Suppressor macrophage treated with lipopolysaccharide for 1 hour (primary cell): ENCODE measurements around the gene SIVA1.
A peak's percentile ranks its signal among the peaks of the same experiment; 100 is the strongest.

ENCODE experiments used
- DNase-seq, 3 donors: peaks; one replicate each; pipeline ENCODE4 v3.0.0-alpha.2; 2020 to 2022

The SIVA1 gene

DNA sequence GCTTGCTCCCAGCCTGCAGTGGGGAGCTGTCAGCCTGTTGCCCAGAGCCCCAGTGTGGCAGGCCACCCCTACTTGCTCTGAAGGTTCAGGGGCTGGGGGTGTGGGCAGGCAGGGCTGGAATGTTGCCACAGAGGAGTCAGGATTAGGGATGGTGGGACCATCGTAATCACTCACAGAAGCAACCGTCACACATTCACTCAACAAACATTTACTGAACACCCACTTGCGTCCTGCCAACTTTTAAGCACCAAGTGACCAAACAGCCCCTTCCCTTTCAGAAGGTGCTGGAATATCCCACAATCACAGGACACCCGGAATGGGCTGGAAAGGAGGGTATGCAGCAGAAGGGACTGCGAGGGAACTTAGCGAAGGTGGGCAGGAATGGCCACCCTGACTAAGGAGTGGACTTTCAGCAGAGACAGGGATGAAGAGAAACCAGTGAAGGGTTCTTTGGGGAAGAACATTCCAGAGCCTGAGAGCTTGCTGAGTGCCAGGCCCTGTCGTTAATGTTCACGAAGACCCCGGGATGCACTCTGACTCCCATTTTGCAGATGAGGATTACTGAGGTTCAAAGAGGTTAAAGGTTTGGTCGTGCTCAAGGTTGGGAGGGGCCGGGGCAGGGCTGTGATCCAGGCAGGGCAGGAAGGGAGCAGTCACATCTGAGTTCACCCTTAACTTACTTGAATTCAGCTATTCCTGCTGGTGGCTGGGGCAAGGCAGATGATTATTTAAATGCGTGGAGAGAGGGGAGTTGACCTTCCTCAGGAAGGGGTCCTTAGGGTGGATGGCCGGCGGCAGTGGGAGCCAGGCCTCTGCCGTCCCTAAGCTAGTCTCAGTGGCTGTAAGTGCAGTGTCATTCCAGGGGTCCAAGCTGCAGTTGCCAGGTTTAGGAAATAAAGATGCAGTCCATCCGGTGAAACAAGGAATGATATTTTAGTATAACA, 45.6 kb downstream of the SIVA1 start:
- no peak for DNase-seq

DNA sequence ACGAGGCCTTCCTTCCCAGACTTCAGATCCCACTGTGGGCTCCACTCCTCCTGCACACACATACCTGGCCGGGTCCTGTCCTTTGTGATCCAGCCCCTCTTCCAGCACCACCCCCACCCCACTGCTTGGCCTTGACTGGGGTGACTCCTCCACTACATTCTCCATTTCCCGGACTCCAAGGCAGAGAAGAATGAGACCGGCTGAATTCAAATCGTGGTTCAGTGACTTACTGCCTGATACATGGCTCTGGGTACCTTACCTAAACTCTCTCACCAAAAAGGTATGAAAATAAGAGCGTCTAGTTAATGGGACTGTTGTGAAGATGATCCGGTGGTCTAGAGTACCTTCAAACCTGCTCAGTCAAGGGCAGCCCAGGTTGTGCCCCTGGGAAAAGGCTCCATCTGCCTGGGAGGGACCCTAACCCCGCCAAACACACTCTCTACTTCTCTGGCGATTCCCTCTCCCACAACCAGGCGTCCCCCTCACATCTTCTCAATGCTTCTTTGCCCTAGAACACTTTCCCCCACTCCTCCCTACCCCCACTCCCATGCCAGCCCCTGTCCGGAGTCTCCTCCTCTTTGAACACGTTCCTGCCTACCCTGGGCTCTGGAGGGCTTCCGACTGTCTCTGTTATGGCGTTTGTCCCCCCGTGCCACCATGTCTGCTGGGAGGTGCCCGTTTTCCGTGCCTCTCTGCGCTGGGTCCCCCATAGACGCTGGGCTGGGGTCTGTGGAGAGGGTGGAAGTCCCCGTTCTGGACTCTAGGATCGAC, 46.5 kb downstream of the SIVA1 start:
- DNase-seq: no peak

DNA sequence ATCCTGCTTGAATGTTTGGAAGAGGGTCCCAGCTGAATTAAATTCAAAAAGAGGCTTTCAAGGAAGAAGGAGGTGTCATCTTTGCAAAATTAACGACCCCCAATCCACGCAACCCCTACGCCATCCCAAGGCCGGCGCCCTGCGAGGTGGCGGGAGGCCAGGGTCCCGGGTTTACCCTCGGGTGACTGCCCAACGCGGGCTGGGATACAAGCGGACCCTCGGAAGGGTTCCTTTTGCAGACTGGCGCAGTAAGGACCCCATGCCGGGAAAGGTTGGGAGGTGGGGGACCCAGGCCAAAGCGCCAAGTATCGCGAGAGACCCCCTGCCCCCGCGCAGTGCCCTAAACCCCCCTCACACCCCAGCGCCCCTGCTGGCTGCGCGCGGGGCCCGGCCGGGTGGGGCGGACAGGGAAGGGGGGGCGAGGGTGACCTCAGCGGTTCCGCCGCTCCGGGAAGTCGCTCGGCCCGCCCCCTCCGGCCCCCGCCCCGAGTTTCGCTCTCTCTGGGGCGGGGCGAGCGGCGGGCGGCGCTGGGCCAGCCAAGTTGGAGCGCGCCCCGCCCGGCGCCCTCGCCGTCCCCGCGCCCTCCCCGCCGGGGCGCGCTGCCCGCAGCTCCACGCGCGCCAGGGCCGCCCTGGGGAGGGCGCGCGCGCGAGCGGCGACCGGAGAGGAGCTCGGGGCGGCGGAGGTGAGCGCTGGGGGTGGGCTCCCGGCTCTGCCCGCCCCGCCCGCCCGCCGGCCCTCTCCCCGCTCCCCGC, 47.2 kb downstream of the SIVA1 start:
- DNase-seq: peak; percentile 90 to 97 (median 95)

DNA sequence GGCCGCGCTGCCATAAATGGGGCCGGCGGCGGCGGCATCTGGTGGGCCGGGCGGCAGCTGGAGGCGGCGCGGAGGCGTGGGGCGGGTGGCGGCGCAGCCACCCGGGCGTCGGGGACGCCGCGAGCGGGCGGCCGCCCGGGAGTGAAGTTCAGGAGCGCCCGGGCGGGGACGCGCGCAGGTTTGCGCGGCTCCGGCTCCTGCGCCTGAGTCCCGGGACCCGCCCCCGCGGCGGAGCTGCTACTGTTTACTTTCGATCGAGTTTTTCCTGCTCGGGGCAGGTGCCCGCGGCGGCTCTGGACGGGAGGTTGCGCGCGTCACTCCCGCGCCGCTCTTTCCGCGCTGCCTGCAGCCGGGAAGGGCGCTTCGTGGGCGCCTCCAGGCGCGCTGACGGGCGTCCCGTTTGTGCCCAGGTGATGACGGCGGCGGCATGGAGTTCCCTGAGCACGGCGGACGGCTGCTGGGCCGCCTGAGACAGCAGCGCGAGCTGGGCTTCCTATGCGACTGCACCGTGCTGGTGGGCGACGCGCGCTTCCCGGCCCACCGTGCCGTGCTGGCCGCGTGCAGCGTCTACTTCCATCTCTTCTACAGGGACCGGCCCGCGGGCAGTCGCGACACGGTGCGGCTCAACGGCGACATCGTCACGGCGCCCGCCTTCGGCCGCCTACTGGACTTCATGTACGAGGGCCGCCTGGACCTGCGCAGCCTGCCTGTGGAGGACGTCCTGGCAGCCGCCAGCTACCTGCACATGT, 48.0 kb downstream of the SIVA1 start, which contains the start of gene ZBTB42:
Gene ZBTB42, plus strand, starts transcription at position 331 of the 749 bp plus-strand sequence. Its CDS starts 97 bp downstream, at position 428.
- peak; percentile 54 to 80 (median 61) for DNase-seq

DNA sequence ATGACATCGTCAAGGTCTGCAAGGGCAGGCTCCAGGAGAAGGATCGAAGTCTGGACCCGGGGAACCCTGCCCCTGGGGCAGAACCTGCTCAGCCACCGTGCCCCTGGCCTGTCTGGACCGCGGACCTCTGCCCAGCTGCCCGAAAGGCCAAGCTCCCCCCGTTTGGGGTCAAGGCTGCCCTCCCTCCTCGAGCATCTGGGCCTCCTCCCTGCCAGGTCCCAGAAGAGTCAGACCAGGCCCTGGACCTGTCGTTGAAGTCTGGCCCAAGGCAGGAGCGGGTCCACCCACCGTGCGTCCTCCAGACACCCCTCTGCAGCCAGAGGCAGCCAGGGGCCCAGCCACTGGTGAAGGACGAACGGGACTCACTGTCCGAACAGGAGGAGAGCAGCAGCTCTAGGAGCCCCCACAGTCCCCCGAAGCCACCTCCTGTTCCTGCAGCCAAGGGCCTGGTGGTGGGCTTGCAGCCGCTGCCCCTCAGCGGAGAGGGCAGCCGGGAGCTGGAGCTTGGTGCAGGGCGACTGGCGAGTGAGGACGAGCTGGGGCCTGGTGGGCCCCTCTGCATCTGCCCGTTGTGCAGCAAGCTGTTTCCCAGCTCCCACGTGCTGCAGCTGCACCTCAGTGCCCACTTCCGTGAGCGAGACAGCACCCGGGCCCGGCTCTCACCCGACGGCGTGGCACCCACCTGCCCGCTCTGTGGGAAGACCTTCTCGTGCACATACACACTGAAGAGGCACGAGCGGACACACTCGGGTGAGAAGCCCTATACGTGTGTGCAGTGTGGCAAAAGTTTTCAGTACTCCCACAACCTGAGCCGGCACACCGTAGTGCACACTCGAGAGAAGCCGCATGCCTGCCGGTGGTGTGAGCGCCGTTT, 48.8 kb downstream of the SIVA1 start:
- DNase-seq: no peak

DNA sequence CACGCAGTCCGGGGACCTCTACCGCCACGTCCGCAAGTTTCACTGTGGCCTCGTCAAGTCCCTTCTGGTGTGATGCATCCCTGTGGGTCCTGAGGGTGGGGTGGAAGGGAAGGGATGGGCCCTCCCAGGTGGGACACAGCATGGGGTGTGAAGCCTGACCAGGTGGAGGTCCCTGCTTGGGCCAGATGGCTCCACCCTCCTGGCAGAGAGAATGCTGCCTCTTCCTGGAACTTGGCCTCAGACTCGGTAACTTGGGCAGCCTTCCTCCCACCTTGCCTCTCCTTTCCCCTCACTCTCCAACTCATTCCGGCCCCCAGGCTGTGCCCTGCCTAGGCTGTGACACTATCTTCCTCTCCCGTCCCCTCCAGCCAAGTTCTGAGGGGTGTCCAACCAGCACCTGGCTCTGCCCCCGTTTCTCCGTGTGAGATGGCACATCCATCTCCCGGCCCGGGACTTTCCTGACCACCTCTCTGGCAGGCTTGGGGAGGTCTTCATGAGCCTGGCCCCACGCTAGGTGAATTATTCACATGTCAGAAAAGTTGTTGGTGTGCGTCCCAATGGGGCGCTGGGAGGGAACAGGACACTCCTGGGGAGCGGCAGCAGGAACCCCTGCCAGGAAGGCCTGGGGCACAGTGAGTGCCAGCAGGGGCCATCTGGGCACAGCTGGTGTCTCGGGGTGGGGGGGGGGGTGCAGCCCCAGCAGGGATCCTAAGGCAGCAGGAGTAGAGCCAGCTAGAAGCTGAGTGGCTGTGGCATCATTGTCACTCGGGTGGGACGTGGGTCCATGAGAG, 49.6 kb downstream of the SIVA1 start:
- DNase-seq: no peak

DNA sequence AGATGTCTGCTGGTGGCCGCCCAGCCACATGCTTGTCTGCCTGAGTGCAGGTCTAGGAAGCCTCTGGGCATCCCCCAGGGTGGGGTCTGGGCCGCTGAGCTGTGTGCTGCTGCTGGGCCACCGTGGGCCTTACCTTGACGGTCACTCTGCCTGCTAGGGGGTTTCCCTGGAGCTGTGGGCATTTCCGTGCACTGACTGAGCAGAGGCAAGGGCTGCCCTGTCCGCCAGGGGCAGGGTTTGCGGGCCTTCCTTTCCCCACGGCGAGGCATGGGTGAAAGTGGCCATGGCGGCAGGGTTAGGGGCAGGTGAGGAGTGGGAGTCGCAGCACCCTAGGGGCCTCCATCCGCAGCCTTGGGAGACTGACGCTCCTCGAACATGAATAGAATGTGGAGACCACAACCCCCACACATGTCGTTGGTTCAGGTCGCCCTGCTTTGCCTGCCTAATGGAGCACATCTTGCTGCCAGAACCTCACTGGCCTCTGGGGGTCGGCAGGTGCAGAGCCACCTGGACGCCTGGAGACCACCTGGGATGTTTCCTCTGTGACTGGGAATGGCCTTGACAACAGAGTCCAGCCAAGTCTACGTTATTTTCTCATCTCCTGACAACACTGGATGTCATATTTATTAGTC, 50.4 kb downstream of the SIVA1 start:
- DNase-seq: no peak

DNA sequence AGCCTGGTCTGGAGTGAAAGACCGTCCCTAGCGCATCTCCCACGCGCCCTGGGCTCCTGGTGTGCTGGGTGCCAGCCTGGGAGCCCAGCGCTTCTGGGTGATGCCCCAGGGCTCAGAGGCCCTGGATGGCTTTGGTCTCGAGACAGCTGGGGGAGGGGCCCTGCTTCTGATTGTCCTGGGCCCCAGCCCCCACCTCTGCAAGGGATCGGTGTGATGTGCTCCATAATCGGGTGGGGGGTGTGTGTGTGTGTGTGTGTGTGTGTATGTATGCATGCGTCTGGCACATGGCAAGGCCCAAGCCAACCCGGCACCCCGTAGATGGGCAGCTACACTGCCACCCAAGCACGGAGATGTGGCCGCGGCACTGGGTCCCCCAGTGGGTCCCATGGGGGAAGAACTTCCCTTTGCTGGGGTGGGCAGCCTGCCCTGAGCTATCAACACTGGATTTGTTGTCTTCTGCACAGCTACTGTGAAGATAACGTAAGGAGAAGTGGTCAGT, 51.0 kb downstream of the SIVA1 start:
- no peak for DNase-seq

DNA sequence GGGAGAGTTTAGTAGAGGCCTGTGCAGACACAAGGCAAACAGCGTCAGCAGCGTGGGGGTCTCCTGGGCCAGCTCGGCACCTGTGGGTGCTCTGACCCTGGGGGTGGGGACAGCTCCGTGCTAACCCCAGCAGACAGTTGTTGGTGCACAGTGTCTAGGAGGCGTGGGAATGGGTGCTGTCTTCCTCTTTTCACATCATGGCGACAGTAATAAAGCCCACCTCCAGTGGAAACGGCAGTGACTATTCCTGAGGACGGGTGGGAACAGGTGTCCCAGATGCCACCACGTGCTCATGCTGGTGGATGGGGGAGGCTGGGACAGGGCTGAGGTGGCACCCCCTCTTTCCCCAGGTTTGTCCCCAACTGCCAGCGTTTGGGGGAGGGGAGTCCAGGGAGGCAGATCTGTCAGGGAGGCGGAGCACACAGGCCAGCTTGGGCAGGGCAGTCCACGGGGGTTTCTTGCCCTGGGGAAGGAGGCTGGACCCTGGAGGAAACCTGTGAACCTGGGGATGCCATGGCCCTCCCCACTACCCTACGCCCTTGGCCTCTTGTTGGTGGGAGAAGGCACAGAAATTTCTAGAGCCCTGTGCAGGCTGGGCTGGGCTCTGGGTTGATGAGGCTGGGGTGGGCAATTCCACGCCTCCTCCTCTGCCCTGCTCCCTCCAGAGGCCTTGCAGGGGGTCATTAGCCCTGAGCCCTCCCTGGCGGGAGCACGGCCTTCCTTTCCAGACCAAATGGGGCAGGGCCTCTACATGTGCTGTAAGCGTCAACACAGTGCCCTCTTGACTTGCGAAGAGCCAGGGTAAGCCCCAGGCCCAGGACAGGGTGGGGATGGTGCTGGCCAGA, 51.8 kb downstream of the SIVA1 start:
- DNase-seq: no peak

DNA sequence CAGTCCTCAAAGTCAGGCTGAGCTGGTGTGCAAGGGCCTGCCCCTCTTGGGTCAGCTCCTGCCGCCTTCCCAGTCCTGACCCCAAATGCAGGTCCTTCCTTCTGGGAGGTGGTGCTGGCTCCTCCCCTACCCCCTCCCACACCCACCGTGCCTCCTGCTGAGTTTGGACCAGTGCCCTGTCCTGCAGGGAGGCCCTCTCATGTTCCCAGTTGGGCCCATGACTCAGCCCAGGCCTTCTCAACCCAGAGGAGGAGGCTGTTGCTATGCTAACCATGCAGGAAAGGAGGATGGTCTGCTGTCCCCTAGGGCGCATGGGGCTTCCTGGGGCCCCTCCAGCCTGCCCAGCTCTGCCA, 52.4 kb downstream of the SIVA1 start:
- peak in 2 of 3 donors; percentile 58 to 67 for DNase-seq

DNA sequence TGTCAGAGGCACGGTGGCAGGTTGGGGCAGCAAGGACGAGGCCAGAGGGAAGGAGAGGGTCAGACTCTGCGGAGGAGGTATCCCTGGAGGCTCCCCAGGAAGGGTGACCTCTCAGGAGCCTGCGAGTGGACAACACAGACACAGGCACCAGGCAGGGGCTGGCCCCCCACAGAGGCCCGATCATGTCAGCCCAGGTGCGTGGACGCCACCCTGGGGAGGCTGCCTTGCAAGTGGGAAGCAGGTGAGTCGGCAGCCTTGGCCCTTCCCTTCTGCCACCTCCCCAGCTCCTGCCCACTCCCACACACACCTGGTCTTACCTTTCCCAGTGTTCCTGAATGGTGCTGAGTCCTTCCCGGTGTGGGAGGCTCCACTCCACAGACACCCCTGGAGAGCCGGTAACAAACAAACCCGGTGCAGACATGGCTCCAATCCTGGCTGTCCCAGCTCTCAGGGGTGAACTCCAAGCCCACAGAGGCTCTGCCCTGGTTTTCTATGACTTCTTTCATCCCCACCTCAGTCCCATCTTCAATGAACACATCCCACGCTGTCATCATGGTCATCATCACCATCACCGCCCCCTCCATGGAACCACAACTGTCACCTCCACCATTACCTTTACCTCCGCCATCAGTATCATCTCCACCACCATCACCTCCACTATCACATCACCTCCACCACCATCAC, 53.1 kb downstream of the SIVA1 start:
- no peak for DNase-seq

DNA sequence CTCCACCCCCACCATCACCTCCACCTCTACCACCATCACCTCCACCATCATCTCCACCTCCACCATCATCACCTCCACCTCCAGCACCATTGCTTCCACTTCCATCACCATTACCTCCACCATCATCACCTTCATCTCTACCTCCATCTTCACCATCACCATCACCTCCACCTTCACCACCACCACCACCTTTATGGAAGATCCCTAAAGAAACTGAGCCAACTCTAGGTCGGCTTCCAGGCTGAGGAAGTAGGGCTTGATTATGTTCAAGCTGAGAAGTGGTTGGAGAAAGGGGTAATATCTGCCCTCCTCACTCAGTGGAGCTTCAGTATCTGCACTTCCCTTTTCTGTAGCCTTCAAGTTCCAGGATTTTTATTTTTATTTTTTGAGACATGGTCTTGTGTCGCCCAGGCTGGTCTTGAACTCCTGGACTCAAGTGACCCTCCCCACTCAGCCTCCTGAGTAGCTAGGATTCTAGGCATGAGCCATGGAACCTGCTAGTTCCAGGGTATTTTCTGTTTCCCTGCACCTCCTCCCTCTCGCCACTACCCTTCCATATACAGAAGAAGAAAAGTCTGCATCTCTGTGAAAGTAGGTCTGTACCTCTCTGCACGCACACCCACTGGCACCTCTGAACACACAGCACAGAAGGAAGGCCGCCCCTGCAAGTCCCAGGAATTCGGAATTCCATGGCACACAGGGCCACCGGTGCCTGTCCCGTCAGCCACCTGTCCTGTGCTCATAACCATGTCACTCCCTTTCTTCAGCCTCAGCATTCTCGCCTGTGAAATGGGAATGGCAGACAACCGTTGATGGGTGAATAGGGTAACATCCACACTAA, 53.9 kb downstream of the SIVA1 start:
- peak in 1 of 3 donors; percentile 42 for DNase-seq

DNA sequence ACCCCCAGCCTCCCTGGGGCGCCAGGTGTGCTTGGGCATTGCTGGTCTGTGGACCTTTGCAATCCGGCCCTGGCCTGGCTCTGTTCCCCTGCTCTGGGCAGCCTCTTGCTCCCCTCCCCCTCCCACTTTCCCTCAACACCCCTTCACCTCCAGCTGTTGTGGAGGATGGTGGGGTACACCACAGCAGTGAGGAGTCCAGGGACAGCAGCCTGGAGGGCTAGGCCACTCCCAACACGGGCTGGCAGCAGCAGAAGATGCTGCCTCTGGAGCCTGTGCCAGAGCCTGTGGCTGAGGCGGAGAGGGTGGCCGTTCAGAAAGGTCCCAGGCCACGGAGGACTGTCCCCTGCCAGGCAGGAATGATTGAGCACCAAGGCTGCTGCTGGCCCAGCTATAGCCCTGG, 55.5 kb downstream of the SIVA1 start:
- DNase-seq: no peak
